T follicular helper cell (primary cell): ENCODE results near the gene CSK.

Source experiments
- DNase-seq: peaks from one replicate; pipeline ENCODE4 v3.0.0-alpha.2; 2020; ENCODE audit warnings: low read depth

Gene CSK

DNA sequence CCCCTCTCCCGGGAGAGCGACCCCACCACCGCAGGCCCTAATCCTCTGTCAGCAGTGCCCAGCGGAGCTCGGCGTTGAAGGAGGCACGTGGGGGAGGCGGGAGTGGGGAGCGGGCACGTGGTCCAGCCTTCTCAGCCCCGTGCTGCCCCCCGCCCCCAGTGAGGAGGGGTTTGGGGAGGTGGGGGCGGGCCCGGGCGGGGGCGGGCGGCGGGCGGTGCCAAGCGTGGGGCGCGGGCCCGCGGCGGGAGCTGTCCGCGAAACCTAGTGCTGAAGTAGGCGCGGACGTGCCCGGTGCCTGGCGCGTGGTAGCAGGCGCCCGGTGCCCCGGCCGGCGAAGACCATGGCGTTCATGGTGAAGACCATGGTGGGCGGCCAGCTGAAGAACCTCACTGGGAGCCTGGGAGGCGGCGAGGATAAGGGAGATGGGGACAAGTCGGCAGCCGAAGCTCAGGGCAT, 44.5 kb downstream of the CSK start, which contains the start of gene CPLX3:
CPLX3 (plus strand) TSS at position 264 of the 456 bp plus-strand sequence; CDS start at position 341, 77 bp downstream.
- DNase-seq: peak; percentile 25

DNA sequence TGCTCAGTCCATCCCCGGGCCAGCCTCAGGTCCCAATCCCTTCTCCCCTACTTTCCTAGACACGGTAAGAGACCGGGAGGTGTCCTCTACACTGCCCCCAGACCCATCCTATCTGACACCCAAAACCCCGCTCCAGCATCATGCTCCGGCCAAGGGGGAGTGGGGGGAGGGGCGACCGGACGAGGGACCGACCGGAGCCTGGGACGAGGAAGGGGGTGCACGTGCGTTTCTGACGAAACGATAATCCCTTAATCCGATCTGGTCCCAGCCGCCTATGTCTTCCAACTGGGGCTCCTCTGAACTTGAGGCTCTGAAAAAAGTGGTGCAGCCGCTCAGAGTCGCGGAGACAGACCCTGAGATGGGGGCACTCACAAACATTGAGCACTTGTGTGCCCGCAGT, 45.0 kb downstream of the CSK start:
- DNase-seq: no peak

DNA sequence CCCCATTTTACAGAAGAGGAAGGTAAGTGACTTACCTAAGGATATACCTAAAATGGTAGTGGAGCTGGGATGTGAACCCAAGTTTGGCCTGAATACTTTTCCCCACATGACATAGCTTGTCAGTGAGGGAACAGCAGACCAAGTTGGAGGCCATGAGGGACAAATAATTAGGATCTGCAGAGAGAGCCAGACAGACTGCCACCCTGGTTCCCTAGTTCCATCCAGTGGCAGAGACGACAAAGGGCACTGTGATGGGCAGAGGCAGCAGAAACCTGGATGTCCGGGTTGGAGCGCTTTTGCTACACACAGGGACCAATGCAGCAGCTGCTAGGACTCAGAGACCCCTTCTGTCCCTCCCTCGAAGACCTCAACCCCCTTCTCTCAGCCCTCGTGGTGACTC, 45.7 kb downstream of the CSK start:
- no peak for DNase-seq

DNA sequence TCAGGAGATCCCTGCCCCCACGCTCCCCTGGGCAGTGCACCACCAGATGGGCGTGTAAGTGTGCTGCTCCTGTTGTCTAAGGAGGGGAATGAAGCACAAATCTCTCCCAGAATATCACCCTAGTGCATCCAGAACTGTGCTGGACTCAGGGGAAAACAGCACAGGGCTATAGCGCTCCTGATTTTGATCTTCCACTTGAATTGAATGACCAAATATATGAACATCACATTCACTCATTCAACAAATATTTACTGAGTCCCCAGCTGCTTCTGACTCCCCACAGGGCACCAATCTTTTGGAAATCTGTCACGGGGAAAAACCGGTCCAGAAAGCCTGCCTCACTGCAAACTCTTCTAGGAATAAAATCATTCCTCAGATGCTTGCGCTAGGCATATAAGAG, 47.0 kb downstream of the CSK start:
- no peak for DNase-seq

DNA sequence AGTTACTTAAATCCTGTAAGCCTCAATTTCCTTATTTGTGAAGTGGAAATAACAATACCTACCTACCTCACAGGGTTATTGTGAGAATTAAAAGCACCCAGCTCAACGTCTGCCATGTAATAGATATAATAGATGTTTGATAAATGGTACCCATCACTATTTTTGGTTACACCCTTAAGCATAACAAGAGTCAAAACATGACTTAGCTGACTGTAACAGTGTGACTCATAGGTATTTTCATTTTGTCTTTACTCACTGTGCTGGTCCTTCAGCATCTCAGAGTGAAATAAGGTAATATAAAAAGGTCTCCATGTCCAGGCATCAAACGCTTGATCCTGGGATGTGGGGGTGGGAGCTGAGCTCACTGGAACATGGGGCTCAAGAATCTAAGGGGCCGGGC, 47.6 kb downstream of the CSK start:
- DNase-seq: no peak

DNA sequence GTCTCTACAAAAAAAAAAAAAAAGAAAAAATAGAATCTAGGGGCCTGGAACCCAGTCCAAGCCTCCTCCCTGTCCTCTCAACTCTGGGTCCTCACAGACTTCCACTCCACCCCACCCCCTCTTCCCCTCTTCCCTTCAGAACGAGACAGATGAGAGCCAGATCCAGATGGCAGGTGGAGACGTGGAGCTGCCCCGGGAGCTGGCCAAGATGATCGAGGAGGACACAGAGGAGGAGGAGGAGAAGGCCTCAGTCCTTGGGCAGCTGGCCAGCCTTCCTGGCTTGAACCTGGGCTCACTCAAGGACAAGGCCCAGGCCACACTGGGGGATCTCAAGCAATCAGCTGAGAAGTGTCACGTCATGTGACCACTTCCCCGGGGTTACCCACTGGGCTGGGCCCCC, 48.1 kb downstream of the CSK start:
- DNase-seq: no peak

DNA sequence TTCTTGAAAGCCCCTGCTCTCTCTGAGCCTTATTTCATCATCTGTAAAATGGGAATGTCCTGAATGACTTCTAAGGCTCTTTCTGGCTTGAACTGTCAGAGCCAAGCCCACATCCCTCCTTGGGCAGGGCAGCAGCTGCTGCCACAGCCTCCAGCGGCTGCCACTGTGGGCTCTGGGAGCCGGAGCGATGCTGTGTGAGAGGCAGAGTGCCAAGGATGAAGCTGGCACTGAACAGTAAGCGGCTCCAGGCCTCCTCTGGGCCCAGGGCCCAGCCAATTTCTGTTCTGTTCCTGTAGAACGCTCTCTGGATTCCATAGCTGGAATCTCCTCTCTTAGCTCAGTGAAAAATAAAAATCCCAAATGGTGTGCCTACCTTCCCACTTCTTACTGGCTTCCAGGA, 49.0 kb downstream of the CSK start:
- DNase-seq: no peak

DNA sequence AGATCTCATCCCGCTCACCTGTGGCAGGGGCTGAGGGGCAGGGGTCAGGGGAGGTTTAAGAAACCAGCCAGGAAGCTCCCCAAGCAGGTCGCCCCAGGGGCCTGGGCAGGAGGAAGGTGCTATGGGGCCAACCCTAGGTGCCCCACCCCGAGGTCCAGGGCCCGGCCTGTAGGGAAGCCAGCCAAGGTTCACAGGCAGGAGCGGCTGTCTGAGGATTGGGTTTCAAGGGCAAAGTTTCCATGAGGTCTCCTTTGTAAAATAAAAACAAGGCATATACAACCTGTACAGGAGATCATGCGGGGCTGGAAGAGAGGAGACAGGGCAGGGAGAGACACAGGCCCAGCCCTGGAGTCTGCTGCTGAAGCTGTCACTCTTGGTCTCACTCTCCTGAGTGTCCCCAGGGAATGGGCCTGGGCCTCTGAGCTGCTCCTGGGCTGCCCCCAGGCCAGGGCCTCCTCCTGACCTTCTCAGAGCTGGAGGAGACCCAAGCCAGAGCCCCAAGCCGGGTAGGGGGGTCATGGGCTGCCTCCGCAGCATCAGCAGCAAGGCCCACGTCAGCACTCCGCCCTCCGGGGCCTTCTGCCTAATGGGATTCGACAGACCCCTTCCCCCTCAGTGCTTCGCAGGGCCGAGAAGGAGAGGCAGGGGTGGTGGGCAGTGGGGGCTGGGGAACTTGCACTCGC, 50.1 kb downstream of the CSK start:
- no peak for DNase-seq

DNA sequence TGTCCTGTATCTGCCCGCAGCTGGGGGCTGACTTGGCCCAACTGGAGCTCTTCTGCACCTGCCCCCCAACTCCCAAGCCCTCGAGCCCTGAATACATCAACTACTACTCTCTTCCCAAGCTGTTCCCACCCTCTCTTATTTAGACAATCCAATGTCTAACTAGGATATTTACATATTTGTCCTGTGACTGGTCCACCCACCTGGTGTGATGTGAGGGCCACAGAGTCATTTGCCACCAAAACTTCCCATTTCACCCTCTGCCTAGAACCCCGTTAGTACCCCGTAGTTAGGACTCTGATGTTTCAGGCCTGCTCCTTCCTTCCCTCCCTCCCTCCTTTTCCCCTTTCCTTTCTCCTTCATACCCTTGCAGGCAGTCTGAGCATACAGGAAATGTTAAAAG, 50.9 kb downstream of the CSK start:
- no peak for DNase-seq

DNA sequence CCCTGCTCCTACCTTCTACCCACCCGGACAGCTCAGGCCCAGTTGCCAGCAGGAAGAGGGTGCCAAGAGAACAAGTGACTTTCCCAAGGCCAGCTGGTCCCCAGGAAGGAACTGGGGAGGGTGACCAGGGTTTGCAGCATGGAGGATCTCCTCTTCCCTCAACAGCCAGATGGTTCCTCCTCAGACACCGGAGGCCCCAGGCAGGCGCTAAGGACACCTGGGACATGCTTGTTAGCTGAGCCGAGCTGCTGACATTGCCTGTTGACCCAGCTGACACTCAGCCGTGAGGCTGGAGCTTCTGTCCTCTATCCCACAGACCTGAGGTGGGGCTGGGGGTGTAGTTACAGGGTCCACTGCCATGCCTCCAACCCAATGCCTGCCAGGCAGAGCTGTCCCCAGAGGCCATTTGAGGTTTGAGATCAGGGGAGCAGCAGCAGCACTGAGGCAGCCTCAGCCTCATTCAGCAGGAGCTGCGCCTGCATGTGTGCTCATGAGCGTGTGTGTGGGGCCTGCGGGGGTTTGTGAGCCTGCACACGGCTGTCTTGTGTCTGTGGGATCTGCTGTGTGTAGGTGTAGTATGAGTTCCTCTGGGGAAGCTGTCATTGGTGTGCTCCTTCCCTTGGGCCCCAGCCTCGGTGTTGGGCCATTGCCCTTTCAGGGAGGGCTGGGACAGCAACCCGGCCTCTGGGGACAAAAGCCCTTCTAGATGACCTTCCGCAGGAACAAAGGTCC, 51.7 kb downstream of the CSK start:
- DNase-seq: no peak

DNA sequence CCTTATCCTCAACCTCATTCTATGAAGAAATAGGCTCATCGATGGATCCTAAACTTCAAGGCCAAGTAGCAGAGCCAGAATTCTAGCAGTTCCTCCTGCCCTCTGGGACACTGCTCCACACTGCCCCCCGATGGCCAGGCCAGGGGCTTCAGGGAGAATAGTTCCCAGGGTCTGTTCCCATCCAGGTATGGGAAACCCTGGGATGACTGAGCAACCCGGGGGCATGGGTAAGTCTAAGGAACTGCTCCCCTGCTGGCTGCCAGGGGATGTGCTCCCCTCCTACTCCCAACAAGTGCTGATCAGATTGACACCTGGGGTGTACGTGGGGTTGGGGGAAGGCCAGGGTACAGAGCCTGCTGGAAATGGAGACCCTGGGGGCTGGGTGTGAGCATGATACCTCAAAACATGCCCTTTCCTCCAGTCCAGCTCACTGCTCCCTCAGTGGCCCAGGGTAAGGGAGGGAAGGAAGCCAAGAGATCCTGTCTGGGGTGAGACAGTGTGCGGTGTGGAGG, 53.5 kb downstream of the CSK start:
- DNase-seq: no peak

DNA sequence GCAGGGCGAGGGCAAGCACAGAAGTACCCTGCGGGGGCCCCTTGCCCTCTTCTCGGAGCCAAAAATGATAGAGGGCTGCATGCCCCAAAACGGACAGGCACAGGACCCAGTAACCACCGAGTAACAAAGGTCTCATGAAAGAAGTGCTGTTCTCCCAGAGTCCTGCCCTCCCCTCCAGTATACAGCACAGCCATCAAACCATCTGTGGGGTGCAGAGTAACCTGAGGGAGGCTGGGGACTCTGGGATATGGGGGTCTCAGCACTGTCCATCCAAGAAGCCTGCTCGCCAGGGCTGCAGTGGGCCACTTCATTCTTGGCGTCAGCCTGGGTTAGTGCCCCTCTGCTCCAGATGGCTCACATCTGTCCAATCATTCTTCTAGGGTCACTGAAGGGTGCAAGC, 55.0 kb downstream of the CSK start:
- DNase-seq: no peak

DNA sequence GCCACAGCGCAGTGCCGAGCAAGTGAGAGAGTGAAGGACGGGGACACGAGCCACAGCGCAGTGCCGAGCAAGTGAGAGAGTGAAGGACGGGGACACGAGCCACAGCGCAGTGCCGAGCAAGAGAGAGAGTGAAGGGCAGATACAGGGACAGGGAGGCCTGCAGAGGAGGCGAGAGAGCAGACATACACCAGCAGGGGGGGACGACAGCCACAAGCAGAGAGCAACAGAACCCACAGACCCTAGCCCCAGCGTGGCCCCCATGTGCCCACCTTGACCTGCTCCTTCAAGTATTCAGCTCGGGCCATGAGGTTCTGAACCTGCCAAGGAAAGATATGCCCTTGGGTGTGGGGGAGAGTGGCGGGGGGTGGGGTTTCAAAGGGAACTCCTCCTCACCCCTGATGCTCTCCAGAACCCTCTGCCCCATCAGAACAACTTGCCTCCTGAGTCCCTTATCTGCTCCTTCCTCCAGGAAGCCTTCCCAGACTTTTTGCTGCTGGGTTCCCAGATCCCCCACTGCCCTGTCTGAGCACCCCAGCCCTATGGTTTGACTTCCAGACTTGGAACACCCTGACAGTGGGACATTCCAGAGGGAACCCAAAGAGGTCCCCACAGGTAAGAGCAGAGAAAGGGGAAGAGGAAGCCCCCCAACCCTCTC, 55.7 kb downstream of the CSK start:
- no peak for DNase-seq

DNA sequence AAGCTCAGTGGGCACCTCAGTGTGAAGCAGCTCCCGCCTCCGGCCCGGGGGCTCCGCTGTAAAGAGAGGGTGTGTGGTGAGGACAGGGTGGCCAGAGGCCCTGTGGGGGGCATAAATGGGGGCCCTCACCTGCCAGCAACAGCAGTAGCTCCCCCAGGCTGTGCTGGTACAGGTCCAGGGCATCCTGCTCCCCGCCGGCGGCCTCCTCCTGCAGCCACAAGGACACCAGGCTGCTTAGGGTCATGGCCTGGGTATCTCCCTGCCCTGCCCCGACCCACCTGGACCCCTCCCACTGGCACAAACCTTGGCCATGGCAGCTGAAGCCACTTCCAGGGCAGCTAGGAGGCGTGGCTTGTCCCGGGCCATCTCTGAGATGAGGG, 56.2 kb downstream of the CSK start:
- no peak for DNase-seq

DNA sequence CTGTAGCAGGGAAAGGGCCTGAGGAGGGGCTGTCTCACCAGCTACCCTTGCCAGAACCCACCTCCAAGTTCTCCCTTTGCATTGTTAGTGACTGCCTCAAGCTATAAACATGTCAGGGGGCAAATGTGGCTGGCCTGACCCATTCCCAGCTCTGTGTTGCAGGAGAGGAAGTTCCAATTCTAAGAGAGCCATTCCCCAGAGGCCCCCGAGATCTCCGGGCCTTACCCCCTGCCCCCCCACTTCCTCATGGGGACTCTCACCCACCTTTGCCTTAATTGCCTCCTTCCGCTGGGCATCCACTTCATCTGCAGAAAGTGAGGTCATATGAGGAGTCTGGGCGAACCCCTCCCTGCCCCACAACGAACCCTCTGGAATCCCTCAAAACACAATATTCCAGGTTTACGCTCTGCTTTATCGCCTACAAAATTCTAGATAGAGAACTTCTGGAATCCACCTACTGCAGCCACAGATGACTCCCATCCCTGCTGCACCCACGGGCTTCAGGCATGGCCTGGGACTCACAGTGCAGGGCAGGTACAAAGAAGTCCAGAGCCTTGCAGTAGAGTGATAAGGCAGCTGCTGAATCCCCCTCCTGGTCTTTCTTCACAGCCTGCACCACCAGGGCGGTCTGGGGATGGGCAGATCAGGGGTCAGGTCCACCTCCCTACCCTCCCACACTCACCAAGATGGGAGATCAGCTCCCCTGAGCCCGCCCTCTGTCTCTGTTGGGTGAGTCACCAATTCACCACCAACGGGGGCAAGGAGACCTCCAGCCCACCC, 57.1 kb downstream of the CSK start:
- no peak for DNase-seq

DNA sequence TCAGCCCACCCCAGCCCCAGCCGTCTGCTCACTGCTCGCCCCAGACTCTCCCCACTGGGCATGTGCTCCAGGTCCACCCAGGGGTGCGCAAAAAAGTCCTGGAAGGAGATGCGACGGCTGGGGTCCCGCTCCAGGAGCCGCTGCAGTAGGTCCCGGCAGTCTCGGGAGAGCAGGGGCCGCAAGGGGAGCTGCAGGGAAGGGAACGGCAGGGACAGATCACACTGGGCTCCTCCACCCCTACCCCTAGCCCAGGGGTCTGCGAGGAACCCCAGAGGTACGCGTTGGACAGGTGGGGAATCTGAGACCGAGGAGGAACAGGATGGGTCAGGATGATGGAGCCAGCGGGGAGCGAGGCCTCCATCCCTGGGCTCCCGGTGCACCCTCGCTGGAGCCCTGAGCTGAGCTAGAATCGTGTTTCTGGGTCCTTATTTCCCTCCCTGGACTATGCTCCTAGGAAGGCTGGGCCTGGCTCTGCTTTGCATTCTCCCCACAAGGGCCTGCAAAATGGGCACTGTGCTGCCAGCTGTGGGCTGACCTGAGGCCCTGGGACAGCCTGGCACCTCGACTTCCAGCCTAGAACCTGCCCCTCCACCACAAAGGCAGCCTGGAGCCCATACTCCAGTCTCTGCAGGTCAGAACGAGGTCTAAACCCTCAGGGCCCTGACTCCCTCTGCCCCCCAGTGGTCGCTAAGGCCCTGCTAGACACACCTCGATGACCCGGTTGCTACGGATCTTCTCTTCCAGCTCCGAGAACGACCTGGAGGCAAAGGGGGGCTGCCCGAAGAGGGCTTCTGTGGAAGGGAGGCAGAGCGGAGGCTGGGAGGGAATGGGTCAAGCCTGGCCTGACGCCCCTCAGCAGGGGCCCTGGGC, 57.9 kb downstream of the CSK start:
- DNase-seq: no peak

DNA sequence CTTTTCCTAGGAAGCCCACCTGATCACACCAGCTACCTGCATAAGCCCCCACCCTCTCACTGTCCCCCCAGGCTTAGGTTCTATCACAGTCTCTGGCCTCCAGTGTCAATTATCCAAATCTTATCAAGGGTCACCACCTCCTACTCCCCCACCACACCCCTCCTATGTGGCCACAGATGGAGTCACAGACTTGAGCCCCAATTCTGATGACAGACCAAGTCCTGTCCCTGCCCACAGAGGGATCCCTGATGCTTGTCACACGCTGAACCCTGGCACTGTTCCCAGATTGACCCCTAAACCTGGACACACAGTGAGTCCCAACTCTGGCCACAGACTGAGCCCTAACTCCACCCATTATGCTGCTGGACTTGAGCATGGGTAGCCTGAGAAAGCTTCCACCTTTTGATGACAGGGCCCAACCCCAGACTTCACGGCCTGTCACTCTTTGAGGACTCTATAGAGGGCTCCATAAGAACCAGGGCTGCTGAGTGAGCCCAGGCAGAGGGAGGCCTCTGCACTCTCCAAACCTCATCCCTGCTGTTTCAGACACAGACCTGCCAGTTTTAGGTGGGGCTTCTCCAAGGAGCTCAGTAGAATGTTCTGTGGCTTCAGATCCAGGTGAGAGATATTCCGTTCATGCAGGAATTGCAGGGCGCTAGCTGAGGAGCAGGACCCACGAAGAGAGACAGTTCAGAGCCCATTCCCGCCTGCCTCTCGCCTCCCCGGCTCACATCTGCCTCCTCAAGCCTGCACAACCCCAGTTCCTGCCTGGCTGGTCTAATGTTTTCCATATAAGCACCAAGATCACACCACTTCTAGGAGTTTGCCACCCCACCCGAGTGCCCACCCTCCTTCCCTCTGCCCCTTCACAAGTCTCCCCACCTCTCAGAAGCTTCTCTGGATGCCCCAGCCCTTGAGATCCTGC, 59.2 kb downstream of the CSK start:
- DNase-seq: no peak

DNA sequence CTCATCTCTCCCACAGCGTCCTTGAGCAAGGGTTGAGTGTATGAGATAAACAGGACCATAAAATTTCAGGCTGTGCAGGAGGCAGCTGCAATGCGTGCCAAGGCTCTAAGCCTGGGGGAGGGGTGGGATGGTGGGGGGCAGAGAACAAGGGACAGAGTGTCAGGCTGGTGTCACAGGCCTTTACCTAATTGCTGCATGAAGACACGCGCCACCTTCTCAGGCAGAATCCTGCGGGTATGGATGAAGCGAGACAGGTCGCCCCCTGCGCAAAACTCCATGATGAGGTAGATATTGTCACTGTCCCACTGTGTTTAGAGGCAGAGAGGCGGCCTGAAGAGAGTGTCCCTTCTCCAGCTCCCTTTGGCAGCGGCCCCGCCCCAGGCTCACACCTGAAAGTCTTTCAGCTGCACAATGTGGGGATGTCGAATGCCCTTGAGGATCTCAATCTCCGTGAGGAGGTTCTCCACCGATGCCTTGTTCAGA, 60.1 kb downstream of the CSK start:
- DNase-seq: no peak

DNA sequence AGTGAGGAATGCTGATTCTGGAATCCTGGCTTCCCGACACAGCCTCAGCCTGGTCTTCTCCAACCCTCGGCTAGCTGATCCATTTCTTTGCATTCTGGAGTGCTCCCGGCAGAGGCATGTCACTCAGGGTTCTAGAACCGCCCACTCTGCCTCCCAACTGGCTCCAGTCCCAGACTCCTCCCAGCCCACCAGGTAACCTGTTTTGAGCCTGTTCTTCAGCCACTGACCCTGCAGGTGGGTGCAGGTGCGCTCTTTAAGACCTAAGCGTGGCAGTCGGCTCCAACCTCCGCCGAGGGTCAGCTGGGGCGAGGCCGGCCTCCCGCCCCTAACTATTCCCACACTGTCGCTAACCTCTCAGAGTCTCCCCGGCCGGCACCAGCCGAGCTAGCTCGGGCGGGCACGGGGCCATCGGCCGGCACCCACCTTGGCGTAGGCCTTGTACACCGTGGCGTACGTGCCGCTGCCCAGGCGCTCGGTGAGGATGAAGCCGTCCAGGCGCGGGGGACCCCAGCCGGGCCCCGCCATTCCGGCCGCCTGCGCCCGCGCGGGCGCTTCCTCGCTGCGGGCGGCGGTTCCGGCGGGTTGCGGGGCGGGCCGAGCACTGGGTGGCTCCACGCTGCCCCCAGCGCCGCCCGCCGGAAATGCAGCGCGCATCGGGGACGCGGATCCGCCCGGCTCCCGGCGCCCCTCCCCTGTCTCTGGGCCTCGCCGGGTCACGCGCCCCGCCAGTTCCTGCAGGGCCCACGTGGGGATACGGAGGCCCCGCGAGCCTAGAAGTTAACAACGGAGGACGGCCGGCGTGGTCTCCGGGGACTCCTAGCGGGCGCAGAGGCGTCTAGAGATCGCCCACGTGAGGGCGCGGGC, 60.9 kb downstream of the CSK start, which contains the start of gene ULK3:
ULK3 (minus strand) TSS at position 576 of the 864 bp plus-strand sequence; CDS start at position 525, 51 bp downstream.
- peak; percentile 91 for DNase-seq
